OCI-LY3 (cell line): ENCODE measurements around the gene OMA1.

Experiments
- H2AFZ ChIP-seq: fragments of 200-600, 300-600 bp; shearing (Covaris generic); 2 replicates; pipeline ENCODE4 v1.6.0; 2014; ENCODE audit warnings: antibody characterized with exemption, low read depth, low read length
- H3K27ac ChIP-seq: fragments of 200-600, 300-600 bp; sonication (generic); 2 replicates; pipeline ENCODE4 v1.5.1; 2014; ENCODE audit warnings: mild to moderate bottlenecking, low read length, moderate library complexity, mixed read lengths
- H3K27me3 ChIP-seq: fragments of 200-600, 300-600 bp; sonication (generic); 2 replicates; pipeline ENCODE4 v1.6.1; 2014; ENCODE audit warnings: low read depth, low read length, mixed read lengths
- H3K36me3 ChIP-seq: fragments of 200-600, 300-600 bp; sonication (generic); replicated peaks from 2 replicates; pipeline ENCODE3; 2014; ENCODE audit warnings: low read depth, low read length, mixed read lengths
- H3K4me1 ChIP-seq: fragments of 300-600, 200-600 bp; sonication (generic); 2 replicates; pipeline ENCODE4 v1.6.1; 2014; ENCODE audit warnings: low read length, mixed read lengths
- H3K4me2 ChIP-seq: fragments of 200-600, 300-600 bp; sonication (generic); 2 replicates; pipeline ENCODE4 v1.6.1; 2014; ENCODE audit warnings: low read length, mixed read lengths
- H3K4me3 ChIP-seq: fragments of 300-600, 200-600 bp; sonication (generic); 2 replicates; pipeline ENCODE4 v1.5.1; 2014; ENCODE audit warnings: antibody characterized with exemption, mild to moderate bottlenecking, low read length, moderate library complexity
- H3K79me2 ChIP-seq: fragments of 300-600, 200-600 bp; shearing (Covaris generic); 2 replicates; pipeline ENCODE4 v1.6.1; 2014; ENCODE audit warnings: mild to moderate bottlenecking, low read length, mixed read lengths
- H3K9ac ChIP-seq: fragments of 300-600, 200-600 bp; shearing (Covaris generic); 2 replicates; pipeline ENCODE4 v1.6.0; 2014; ENCODE audit warnings: mild to moderate bottlenecking, low read length, moderate library complexity
- H3K9me3 ChIP-seq: fragments of 200-600, 300-600 bp; shearing (Covaris generic); 2 replicates; pipeline ENCODE4 v1.6.1; 2014; ENCODE audit warnings: low read length, mixed read lengths; ENCODE audit not compliant: insufficient read depth
- H4K20me1 ChIP-seq: fragments of 200-600, 300-600 bp; sonication (generic); 2 replicates; pipeline ENCODE4 v1.6.1; 2016; ENCODE audit warnings: low read length, mixed read lengths; ENCODE audit not compliant: insufficient read depth
- EZH2phosphoT487 ChIP-seq: fragments of 200-600 bp; shearing (Covaris generic); IDR thresholded peaks from 2 replicates; pipeline ENCODE4 v1.6.1; 2018; ENCODE audit warnings: antibody characterized with exemption, mixed run types, low read depth
- TF ChIP-seq, protein P1 (sequence below): fragments of 200-600, 300-600 bp; sonication (generic); IDR thresholded peaks from 2 replicates; pipeline ENCODE4 v1.5.1; 2014; ENCODE audit warnings: antibody characterized with exemption, low read length, low read depth

Gene OMA1

DNA sequence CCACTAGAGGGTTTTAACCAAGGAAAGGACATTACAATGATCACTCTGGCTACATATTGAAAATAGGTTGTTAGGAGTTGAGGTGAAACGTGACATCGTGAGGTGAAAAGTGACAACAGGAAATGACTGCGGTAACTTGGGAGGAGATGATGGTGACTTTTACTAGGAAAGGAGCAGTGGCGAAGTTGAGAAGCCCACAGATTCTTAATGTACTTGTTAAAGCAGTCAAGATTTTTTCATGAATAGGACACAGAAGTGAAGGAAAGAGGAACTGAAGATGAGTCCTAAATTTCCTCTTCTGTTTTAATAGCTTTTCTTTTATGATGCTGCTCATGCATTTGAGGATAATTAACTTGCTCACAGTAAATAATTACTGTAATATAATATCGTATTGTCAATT lies 59.5 kb downstream of the OMA1 start:
- Histone ChIP-seq H3K4me3 (no peak overlapping the region), H2AFZ (no peak overlapping the region), H3K9ac (no peak overlapping the region), H3K4me1 (peaks cover 6% of the 10 kb centered on the region; the same call in 1 of the 2 replicates), H3K79me2 (no peaks in the 10 kb centered on the region), H3K27me3 (no peaks in the 10 kb centered on the region), H3K36me3 (no peaks in the 10 kb centered on the region), H3K9me3 (no peaks in the 10 kb centered on the region), H4K20me1 (no peaks in the 10 kb centered on the region), H3K27ac (no peak overlapping the region), H3K4me2 (no peak overlapping the region)
- TF ChIP-seq, protein P1, sequence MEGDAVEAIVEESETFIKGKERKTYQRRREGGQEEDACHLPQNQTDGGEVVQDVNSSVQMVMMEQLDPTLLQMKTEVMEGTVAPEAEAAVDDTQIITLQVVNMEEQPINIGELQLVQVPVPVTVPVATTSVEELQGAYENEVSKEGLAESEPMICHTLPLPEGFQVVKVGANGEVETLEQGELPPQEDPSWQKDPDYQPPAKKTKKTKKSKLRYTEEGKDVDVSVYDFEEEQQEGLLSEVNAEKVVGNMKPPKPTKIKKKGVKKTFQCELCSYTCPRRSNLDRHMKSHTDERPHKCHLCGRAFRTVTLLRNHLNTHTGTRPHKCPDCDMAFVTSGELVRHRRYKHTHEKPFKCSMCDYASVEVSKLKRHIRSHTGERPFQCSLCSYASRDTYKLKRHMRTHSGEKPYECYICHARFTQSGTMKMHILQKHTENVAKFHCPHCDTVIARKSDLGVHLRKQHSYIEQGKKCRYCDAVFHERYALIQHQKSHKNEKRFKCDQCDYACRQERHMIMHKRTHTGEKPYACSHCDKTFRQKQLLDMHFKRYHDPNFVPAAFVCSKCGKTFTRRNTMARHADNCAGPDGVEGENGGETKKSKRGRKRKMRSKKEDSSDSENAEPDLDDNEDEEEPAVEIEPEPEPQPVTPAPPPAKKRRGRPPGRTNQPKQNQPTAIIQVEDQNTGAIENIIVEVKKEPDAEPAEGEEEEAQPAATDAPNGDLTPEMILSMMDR = no peak
- no peak for TF ChIP-seq EZH2phosphoT487

DNA sequence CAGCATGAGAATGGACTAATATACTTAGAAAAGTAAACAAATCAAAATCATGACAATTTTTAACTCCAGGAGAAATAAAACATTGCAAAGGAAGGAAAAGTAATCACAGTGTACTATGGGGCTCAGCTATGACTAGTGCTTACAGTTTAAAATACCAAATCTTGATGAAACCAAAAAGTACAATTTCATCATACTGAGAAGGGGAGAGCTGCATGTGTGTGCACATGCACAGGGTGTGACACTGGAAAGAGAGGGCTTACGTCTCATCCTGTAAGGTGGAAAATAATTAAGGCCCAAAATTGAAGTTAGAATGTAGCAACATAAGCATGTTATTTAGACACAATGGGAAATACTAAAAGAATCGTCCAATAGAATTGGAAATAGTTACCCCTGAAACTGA lies 64.6 kb downstream of the OMA1 start:
- H4K20me1 ChIP-seq = no peaks in the 10 kb centered on the region
- no peak overlapping the region for H3K27ac ChIP-seq
- H3K79me2 ChIP-seq = no peaks in the 10 kb centered on the region
- H3K4me1 ChIP-seq = peaks cover 2% of the 10 kb centered on the region; the same call in 1 of the 2 replicates
- H3K9me3 ChIP-seq = no peaks in the 10 kb centered on the region
- no peak overlapping the region for H3K4me2 ChIP-seq
- H3K36me3 ChIP-seq = no peaks in the 10 kb centered on the region
- no peaks in the 10 kb centered on the region for H3K27me3 ChIP-seq
- H3K9ac ChIP-seq = no peak overlapping the region
- H2AFZ ChIP-seq = no peak overlapping the region
- H3K4me3 ChIP-seq = no peak overlapping the region
- TF ChIP-seq, protein P1 = no peak
- TF ChIP-seq EZH2phosphoT487 = no peak

DNA sequence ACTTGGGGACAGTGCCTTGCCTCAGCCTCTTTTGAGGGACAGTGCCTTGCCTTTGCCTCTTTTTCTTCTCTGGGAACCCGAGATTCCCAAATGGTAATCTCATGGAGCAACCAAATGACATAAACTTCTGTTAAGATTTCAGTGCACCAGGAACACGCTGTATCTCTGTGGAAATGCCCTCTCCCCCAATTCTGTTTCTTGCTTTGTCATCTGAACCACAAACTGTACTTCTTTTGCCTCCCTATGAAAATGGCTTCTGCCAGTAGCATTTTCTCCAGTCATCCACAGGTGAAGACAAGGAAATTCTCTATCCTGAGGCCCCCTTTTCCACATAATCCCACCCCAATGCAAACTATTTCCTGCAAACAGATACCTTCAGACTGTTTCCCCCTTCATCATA lies 66.3 kb downstream of the OMA1 start:
- H3K4me3 ChIP-seq = no peak overlapping the region
- H3K4me1 ChIP-seq = no peaks in the 10 kb centered on the region
- no peak overlapping the region for H3K4me2 ChIP-seq
- TF ChIP-seq, protein P1 = no peak
- TF ChIP-seq EZH2phosphoT487 = no peak
- no peaks in the 10 kb centered on the region for H4K20me1 ChIP-seq
- no peak overlapping the region for H3K27ac ChIP-seq
- no peaks in the 10 kb centered on the region for H3K36me3 ChIP-seq
- no peaks in the 10 kb centered on the region for H3K9me3 ChIP-seq
- no peaks in the 10 kb centered on the region for H3K79me2 ChIP-seq
- no peak overlapping the region for H2AFZ ChIP-seq
- H3K9ac ChIP-seq = no peak overlapping the region
- no peaks in the 10 kb centered on the region for H3K27me3 ChIP-seq

DNA sequence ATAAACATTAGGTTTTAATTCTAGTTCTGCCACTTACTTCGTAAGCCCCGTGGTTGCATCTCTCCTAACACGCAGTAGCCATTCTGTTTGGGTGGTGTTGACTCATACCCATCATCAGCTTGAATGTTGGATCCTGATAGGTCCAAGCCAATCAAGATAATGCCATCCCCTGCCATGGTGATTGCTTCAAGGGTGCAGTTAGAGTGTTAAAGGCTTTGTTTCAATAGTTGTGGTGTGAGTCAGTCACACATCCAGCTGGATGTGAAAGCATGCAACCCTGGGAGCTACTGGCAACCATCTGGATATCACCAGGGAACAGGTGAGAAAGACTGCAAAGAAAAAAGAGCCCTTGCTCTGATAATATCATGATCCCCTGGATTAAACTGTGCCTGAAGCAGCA lies 69.1 kb downstream of the OMA1 start:
- Histone ChIP-seq H3K79me2 (no peaks in the 10 kb centered on the region), H4K20me1 (no peaks in the 10 kb centered on the region), H3K4me1 (no peaks in the 10 kb centered on the region), H3K27me3 (no peaks in the 10 kb centered on the region), H3K27ac (no peak overlapping the region), H3K9ac (no peak overlapping the region), H3K36me3 (no peaks in the 10 kb centered on the region), H2AFZ (no peak overlapping the region), H3K9me3 (no peaks in the 10 kb centered on the region), H3K4me2 (no peak overlapping the region), H3K4me3 (no peak overlapping the region)
- TF ChIP-seq, protein P1 = no peak
- no peak for TF ChIP-seq EZH2phosphoT487
